Pons (tissue), 1 donor: Measurements from ENCODE around the gene FMNL2.

ENCODE experiments used
- DNase-seq: peaks from one replicate; pipeline ENCODE4 v3.0.0-alpha.2; 2016; ENCODE audit warnings: low spot score

FMNL2 gene

GRCh38 chr2:152558158-152558984 is 223.4 kb downstream of the FMNL2 start:
- DNase-seq: peak; percentile 80

- DNase-seq: no peak
These were observed 224.0 kb downstream of the FMNL2 start for GRCh38 chr2:152559008-152559407.

- no peak for DNase-seq
These were observed 225.2 kb downstream of the FMNL2 start for GRCh38 chr2:152560166-152560565.

DNA sequence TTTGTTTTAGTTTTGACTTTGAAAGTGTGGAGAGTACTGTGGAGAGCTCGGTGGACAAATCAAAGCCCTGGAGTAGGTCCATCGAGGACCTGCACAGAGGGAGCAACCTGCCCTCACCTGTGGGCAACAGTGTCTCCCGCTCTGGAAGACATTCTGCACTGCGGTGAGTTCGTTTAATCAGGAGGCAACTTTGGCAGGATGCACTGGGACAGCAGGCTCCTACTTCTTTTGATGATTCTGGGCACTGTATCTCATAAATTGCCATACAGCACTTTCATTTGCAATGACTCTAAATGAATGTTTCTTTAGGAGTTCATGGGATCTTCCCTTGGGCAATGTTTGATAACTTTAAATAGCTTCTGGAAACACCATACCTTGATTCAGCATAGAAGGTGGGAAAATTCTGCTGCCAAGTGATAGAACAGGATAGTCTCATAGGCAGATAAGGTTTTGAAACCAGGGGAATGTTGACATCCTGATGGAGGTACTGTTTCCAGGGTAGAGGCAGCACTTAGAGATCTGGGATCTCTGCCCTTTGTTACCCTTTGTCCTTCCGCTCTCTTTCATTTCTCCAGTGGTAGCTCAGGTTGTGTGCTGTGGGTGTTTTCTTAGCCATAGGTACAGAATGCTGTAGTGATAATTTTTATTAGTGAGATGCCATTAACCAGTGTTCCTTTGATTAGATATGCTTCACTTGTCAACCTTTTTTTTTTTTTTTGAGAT is 226.1 kb downstream of the FMNL2 start:
- no peak for DNase-seq

GRCh38 chr2:152562198-152562884 is 227.4 kb downstream of the FMNL2 start:
- DNase-seq: no peak

DNA sequence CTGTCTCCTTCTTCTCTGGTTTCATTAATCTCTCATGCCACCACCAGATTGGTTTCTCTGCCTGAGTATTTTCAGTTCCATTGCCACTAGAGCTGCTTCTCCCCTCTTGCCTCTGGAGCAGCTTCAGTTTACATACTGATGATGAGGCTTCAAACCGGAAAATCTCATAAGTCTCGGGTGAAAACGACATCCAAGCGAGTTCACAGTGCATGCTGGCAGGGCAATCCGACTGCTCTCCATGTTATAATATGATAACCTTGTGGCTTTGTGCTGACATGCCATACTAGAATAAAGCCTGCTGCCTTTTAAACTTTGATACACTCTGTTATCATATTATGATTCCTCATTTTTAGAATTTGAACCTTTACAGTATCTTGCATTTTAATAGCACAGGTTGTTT is 228.8 kb downstream of the FMNL2 start:
- no peak for DNase-seq

- DNase-seq: no peak
These were observed 230.0 kb downstream of the FMNL2 start for GRCh38 chr2:152564754-152565551.

GRCh38 chr2:152565884-152566727 is 231.1 kb downstream of the FMNL2 start:
- no peak for DNase-seq

DNA sequence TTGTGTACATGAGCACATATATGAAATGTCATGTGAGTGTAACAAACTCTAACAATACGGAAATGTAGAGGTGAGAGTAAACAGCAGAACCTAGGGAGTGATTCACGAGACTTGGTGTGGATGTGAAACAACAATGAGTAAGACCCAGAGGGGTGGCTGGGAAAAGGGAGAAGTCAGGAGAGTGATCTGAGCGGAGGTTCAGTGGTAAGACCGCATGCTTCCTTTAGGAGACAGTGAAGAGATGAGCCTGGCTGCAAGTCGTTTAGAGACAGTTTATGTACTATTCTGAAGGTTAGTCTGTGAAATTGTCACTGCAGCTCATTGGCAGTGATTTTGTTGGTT is 231.7 kb downstream of the FMNL2 start:
- peak; percentile 68 for DNase-seq

GRCh38 chr2:152568531-152568930 is 233.6 kb downstream of the FMNL2 start:
- DNase-seq: no peak

DNA sequence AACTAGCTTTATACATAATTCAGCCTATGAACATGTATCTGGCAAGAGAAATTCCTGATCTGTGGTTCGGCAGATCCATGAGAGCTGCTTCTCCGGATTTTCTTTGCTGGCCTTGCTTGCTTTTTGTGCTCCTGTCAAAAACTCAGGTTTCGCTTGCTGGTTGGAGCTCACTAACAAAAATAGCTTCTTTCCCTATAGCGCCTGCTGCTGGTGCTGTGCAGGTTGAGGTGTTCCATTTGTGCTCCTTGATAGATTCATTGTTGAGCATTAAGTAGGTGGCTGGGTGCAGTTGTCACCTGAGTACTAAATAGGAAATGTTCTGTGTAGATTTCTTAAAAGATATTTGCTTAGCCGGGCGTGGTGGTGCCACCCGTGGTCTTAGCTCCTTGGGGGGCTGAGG is 234.2 kb downstream of the FMNL2 start:
- no peak for DNase-seq

- DNase-seq: no peak
These were observed 236.2 kb downstream of the FMNL2 start for GRCh38 chr2:152571048-152571766.

DNA sequence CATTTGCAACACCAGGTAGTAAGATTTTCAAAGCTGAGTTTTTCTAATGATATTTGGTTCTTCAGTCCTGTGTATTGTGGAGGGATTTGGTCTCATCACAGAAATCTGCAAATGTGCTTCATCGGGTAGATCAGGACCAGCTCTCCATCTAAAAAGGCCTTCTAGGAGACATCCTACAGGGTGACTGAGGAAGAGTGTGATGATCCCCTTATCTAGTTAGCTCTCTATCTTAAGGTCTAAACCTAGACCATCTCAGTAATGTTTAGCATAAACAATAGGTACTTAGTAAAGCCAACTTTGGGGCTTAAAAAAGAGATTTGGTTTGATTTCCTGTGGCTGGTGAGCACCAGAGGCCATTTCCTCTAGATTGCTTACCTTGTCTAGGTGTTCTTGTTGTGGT is 237.1 kb downstream of the FMNL2 start:
- DNase-seq: no peak

DNA sequence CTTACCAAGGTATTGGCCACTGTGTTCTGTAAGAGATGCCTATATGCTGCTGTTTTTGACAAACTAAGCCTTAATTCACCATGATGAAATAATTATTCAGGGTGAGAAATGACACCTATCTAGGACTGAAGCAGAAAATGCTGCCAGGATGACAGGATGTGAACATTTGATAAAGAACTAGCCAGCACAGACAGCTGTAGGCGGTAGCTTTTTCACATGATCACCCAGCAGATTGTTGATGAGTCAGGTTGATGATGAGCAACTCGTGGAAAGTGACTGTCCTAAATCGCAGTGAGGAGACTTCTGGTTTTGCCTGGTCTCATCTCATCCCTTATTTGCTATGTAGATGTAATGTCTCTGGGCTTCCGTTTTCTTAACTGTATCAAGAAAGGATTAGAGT is 238.2 kb downstream of the FMNL2 start:
- DNase-seq: peak; percentile 92

GRCh38 chr2:152577579-152577978 is 242.6 kb downstream of the FMNL2 start:
- DNase-seq: no peak

GRCh38 chr2:152578573-152578972 is 243.6 kb downstream of the FMNL2 start:
- DNase-seq: no peak

- DNase-seq: peak; percentile 93
These were observed 245.7 kb downstream of the FMNL2 start for GRCh38 chr2:152580714-152581113.

DNA sequence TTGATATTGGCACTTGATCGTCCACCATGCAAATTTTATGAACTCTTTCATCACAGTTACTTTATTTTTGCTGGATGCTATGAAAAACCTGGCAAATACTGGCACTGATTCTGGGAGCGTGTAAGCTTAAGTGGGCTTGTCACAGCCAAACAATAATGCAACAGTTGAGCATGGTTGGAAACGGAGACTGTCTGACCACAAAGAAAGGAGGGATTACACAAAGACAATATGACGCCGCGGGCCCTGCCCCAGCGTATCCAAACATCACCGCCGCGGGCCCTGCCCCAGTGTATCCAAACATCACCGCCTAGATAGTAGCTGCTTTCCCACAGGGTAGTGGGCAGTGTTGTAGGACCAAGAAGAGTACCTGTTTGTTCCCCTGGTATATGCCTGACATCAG is 246.4 kb downstream of the FMNL2 start:
- DNase-seq: peak; percentile 66

GRCh38 chr2:152582081-152582480 is 247.1 kb downstream of the FMNL2 start:
- no peak for DNase-seq

DNA sequence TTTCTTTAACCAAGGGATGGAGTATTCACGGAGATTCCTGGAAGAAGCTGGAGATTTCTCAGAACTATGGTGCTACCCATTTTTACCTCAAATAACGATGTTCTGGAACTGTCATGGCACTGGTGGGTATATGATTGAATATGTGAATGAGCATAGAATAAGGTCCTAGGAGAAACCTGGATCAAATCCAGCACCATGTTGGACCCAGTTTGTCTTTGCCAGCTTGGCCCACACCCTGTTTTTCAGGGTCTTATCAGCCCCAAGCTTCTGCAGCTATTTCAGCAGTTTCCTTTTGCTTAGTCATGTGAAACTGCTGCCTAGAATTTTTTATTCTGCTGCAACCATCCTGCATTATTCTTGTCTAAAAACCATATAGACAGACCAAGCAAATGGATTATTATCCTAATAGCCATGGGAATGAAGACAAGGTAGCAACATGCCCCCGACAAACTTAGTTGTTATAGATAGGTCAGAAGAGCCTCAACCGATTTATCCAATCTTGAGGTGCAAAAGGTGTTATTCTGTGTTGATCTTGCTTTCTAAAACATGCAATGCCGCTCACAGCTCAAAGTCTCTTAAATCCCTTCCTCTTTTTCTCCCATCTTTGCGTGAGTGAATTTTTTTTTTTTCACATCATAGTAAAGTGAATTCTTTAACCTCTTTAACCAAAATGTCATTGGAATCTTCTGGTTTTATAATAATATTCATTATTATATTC is 248.7 kb downstream of the FMNL2 start:
- DNase-seq: no peak
